Stimulated activated CD4-positive, alpha-beta T cell treated with anti-CD3 and anti-CD28 coated beads, TNF-alpha, amount 100 ng/mL, for 24 hours (primary cell): ENCODE measurements around the gene ZBED4.

Experiments used
- DNase-seq, 3 experiments: peaks; one replicate each; pipeline ENCODE4 v3.0.0-alpha.2; 2020; ENCODE audit warnings: low read depth in 3 of 3

Gene ZBED4

GRCh38 chr22:49936018-49936972, 82.7 kb downstream of the ZBED4 start:
- DNase-seq = peak; percentile 84 to 99 (median 89)

GRCh38 chr22:49936973-49937757, 83.5 kb downstream of the ZBED4 start:
- no peak for DNase-seq

- no peak for DNase-seq
These were observed 84.3 kb downstream of the ZBED4 start for GRCh38 chr22:49937758-49938564.

GRCh38 chr22:49938565-49939136, 85.0 kb downstream of the ZBED4 start:
- DNase-seq = no peak
